Hepatocyte (in vitro differentiated cells): ENCODE measurements around the gene NFKB1. TPM values are rescaled to one million over a fixed set of nuclear protein-coding genes. Genes with fewer than 3 reads are reported as not detected.

Experiments used
- DNase-seq: peaks from one replicate; pipeline ENCODE4 v3.0.0-alpha.2; 2016; ENCODE audit warnings: low spot score
- H2AFZ ChIP-seq: fragments of 200-600 bp; sonication (generic); 2 replicates; pipeline ENCODE4 v1.6.0; 2016; ENCODE audit warnings: antibody characterized with exemption, mild to moderate bottlenecking
- H3K27ac ChIP-seq: fragments of 200-600 bp; sonication (generic); 2 replicates; pipeline ENCODE4 v1.5.1; 2016; ENCODE audit warnings: mild to moderate bottlenecking
- H3K27me3 ChIP-seq: fragments of 200-600 bp; sonication (generic); 2 replicates; pipeline ENCODE4 v1.6.1; 2016
- H3K36me3 ChIP-seq: fragments of 200-600 bp; sonication (generic); replicated peaks from 2 replicates; pipeline ENCODE4 v1.5.1; 2016; ENCODE audit warnings: low read depth; ENCODE audit not compliant: insufficient read depth
- H3K4me1 ChIP-seq: fragments of 200-600 bp; sonication (generic); 2 replicates; pipeline ENCODE4 v1.5.1; 2016; ENCODE audit warnings: mild to moderate bottlenecking, moderate library complexity; ENCODE audit not compliant: insufficient read depth
- H3K4me2 ChIP-seq: fragments of 200-600 bp; sonication (generic); 2 replicates; pipeline ENCODE4 v1.6.0; 2016
- H3K4me3 ChIP-seq: fragments of 200-600 bp; sonication (generic); 2 replicates; pipeline ENCODE4 v1.5.1; 2016; ENCODE audit warnings: mild to moderate bottlenecking
- H3K79me2 ChIP-seq: fragments of 200-600 bp; sonication (generic); 2 replicates; pipeline ENCODE4 v1.6.0; 2017; ENCODE audit warnings: mild to moderate bottlenecking
- H3K9me2 ChIP-seq: fragments of 200-600 bp; sonication (generic); replicated peaks from 2 replicates; pipeline ENCODE4 v1.6.0; 2017; ENCODE audit warnings: mild to moderate bottlenecking; ENCODE audit not compliant: insufficient read depth
- H3K9me3 ChIP-seq: fragments of 200-600 bp; sonication (generic); 2 replicates; pipeline ENCODE4 v1.5.1; 2016; ENCODE audit warnings: low read depth, mild to moderate bottlenecking
- H4K20me1 ChIP-seq: fragments of 200-600 bp; sonication (generic); 2 replicates; pipeline ENCODE4 v1.6.0; 2016; ENCODE audit warnings: mild to moderate bottlenecking; ENCODE audit not compliant: insufficient read depth, poor library complexity, severe bottlenecking
- EZH2 ChIP-seq: fragments of 200-600 bp; sonication (generic); IDR thresholded peaks from 2 replicates; pipeline ENCODE4 v1.6.1; 2016; ENCODE audit warnings: antibody characterized with exemption, mild to moderate bottlenecking, borderline replicate concordance
- EZH2phosphoT487 ChIP-seq: fragments of 200-600 bp; sonication (generic); IDR thresholded peaks from one replicate; pipeline ENCODE4 v1.6.1; 2018; ENCODE audit warnings: antibody characterized with exemption, mild to moderate bottlenecking, low read depth, moderate library complexity; ENCODE audit not compliant: unreplicated experiment, severe bottlenecking
- WGBS: methylation state at CpG from one replicate; pipeline ENCODE4 v1.1.6; 2016; ENCODE audit warnings: low lambda C conversion rate; ENCODE audit errors: missing lambda C conversion rate; 5-methylcytosine and 5-hydroxymethylcytosine counted together
- polyA plus RNA-seq: library from polyadenylated mRNA; unstranded; fragments of >200 nt; fragmentation: Nextera tagmentation; extraction: Ambion mirVana; gene quantifications from 2 replicates; pipeline ENCODE4 v1.2.1, GENCODE V29; 2016
- total RNA-seq: library from RNA; depleted of rRNA; stranded (reverse); fragments of >200 nt; gene quantifications from 2 replicates; pipeline ENCODE4 v1.2.3, GENCODE V29; 2014
- TF ChIP-seq, protein P1 (sequence below): fragments of 200-600 bp; sonication (generic); IDR thresholded peaks from 2 replicates; pipeline ENCODE4 v1.5.1; 2016; ENCODE audit warnings: antibody characterized with exemption, mild to moderate bottlenecking; ENCODE audit not compliant: poor library complexity

The NFKB1 gene
- total and polyA plus RNA-seq, 2 experiments from 2014 or later, result 21.1 to 22.8 TPM

DNA sequence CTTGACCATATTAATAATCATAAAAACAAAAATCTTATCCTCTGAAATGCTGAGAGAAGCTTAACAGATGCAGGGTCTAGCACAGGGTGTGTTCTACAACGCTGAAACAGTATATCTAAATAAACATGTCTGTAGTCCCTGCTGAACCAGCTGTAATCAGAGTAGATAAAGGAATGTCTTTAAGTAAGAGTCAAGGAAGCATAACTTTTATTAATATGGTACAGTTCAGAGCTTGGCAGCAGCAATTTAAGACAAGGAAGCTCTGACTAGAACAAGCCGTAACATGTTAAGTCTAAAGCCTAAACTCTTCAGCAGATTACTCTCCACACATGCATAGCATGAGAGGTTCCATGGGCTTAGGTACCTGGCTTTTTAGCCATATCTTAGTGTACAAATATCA is 36.1 kb downstream of the NFKB1 start:
- TF ChIP-seq, protein P1, sequence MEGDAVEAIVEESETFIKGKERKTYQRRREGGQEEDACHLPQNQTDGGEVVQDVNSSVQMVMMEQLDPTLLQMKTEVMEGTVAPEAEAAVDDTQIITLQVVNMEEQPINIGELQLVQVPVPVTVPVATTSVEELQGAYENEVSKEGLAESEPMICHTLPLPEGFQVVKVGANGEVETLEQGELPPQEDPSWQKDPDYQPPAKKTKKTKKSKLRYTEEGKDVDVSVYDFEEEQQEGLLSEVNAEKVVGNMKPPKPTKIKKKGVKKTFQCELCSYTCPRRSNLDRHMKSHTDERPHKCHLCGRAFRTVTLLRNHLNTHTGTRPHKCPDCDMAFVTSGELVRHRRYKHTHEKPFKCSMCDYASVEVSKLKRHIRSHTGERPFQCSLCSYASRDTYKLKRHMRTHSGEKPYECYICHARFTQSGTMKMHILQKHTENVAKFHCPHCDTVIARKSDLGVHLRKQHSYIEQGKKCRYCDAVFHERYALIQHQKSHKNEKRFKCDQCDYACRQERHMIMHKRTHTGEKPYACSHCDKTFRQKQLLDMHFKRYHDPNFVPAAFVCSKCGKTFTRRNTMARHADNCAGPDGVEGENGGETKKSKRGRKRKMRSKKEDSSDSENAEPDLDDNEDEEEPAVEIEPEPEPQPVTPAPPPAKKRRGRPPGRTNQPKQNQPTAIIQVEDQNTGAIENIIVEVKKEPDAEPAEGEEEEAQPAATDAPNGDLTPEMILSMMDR, result no peak
- TF ChIP-seq EZH2 (no peak), EZH2phosphoT487 (no peak)
- Histone ChIP-seq H2AFZ (no peak overlapping the region), H3K9me2 (no peaks in the 10 kb centered on the region), H4K20me1 (no peaks in the 10 kb centered on the region), H3K27me3 (no peaks in the 10 kb centered on the region), H3K4me1 (peaks cover 9% of the 10 kb centered on the region), H3K4me2 (no peak overlapping the region), H3K9me3 (no peaks in the 10 kb centered on the region), H3K4me3 (no peak overlapping the region), H3K36me3 (no peaks in the 10 kb centered on the region), H3K27ac (peak overlapping the region; percentile 1), H3K79me2 (peaks cover 9% of the 10 kb centered on the region)
- no peak for DNase-seq
- whole genome bisulfite sequencing, result 46% methylated on average over 2 of the region's 2 CpGs

DNA sequence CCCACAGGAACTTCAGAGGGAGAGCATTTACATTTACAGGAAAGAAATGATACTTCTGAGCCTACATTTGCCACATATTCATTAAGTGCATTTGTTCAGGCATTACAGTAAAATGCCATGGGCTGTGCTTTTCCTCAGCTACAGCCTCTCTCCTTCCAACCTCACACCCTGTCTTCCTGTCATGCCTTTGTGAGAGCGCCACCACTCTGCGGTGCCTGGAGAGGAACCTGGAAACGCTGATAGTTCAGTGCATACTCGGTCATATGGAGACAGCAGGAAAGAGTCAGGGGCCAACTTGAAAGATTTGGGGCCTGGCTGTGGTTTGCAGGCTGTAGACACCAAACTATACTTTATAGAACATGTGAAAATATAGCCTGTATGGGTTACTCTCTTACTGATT is 40.5 kb downstream of the NFKB1 start:
- no peak for DNase-seq
- Histone ChIP-seq H2AFZ (no peak overlapping the region), H3K4me1 (peaks cover 4% of the 10 kb centered on the region), H3K27ac (no peak overlapping the region), H3K4me2 (no peak overlapping the region), H3K9me2 (no peaks in the 10 kb centered on the region), H3K27me3 (no peaks in the 10 kb centered on the region), H4K20me1 (no peaks in the 10 kb centered on the region), H3K79me2 (no peaks in the 10 kb centered on the region), H3K4me3 (no peak overlapping the region), H3K36me3 (no peaks in the 10 kb centered on the region), H3K9me3 (no peaks in the 10 kb centered on the region)
- WGBS, result 84% methylated on average over 4 of the region's 4 CpGs
- TF ChIP-seq EZH2, result no peak
- TF ChIP-seq EZH2phosphoT487, result no peak
- TF ChIP-seq, protein P1, result no peak

DNA sequence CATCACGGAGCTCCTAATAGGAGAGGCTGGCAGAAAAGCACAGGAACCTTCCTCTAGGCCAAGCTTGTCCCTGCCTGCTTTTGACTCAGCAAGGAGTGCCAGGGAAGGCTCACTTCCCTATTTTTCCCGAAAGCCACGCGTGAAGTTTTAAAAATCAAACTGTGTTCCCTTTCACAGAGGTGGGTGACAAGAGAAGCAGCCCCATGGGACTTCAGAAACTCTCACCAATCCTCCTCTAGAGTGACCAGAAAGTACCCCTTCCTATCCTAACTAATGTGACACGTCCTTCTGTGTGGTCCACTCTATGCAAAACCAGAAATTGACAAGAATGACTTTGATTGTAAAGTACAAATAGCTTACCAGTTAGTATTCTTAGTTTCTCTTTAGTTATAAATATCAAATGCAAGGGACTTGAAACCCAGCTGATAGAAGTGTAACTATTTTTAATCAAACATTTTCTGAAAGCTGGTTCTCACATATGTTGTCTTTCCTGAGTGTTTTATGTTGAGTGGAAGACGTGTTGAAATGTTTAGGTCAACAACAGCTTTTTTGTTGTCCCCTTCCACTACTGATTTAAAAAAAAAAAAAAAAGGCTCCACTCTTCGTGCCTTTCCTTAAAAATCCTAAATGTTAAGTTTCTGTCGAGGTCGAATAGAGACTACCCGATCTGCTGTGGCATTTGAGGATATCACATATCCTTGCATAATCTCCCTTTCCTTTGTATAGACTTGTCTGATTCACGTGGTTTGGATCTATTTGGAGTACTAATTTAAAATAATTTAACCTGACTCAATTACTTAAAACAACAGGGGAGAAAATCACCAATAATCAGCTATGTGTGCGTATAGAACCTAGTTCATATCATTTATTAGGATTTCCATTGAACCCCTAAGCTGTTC is 42.1 kb downstream of the NFKB1 start:
- Histone ChIP-seq H3K9me2 (no peaks in the 10 kb centered on the region), H3K79me2 (no peaks in the 10 kb centered on the region), H3K27me3 (no peaks in the 10 kb centered on the region), H3K27ac (no peak overlapping the region), H4K20me1 (no peaks in the 10 kb centered on the region), H3K36me3 (no peaks in the 10 kb centered on the region), H3K9me3 (no peaks in the 10 kb centered on the region), H3K4me3 (no peak overlapping the region), H3K4me1 (no peaks in the 10 kb centered on the region), H3K4me2 (no peak overlapping the region), H2AFZ (no peak overlapping the region)
- TF ChIP-seq, protein P1, result no peak
- TF ChIP-seq EZH2 (no peak), EZH2phosphoT487 (no peak)
- 93% methylated on average over 12 of the region's 12 CpGs for WGBS
- DNase-seq, result no peak
